NCI-H1694 treated with DMSO at 0.1 percent for 48 hours (cell line): ENCODE results near the gene ABO.
"Not testable (repeated sequence)": the region's sequence is repeated elsewhere in the genome, so short reads cannot be mapped to it uniquely, and the experiment has no call there.

Source experiments
- DNase-seq: peaks from one replicate; lab custom pipeline; 2025; lab: John Stamatoyannopoulos, UW

ABO gene

DNA sequence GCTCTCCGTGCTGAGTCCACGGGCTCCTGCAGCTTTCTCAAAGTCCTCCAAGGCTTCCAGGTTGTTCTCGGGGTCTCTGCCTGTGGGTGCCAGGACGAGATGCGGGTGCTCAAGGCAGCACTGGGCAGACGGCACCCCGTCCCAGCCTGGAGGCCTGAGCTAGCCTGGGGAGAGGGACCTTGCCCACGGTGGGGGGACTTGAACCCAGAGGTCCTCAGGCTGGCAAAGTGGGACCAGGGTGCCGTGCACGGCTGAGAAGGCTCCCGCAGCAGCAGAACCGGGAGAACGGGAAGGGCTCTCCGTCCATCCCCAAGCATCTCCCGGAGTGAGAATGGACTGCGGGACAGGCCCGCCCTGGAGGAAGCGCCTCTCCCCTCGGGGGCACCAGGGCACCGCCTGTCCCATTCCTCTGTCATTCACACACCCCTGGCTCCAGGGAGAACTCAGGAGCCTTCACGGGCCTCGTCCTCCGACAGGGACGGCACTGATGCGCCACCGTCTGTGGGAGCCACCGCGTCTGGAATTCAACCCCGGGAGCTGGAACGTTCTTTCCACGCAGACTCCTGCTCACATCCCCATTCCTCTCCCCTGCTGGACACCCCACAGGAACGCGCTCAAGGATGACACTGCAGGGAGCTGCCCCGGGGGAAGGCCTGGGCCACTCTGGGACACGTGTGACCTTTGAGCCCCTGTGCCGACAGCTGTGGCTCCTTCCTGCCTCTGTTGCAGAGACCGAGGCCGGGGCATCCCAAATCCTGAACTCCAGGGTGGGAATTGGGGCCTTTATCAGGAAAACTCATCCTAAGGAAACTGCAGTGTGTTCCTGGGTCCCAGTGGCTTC, 49.6 kb downstream of the ABO start:
- no peak for DNase-seq

GRCh38 chr9:133224762-133225161, 50.2 kb downstream of the ABO start:
- DNase-seq: no peak

DNA sequence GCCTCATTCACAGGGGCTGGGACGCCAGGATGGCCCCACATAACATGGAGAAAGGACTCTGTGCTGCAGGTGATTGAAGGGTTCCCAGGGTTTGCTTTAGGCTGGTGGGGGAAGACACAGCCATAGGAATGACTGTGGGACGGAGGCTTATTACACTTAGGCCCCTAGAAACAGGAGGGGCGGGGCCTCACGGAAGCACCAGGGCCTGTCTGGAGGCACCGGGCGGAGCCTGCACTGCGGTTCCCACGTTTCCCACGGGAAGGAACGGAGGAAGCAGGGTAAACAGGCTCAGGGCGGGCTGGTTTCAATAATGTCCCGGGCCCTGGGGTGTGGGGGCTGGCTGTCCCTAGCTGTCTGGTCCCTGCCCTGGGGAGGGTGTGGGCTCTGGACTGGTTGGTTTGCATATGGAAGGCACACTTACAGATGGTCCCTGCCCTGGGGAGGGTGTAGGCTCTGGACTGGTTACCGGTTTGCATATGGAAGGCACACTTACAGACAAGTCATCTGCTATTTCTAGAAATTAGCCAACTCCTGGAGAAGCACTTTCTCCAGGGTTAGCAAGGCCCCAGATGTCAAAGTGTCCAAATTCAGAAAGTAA, 51.7 kb downstream of the ABO start:
- not testable (repeated sequence) for DNase-seq

GRCh38 chr9:133221994-133222393, 53.0 kb downstream of the ABO start:
- DNase-seq: not testable (repeated sequence)

GRCh38 chr9:133221177-133221809, 53.7 kb downstream of the ABO start:
- no peak for DNase-seq

DNA sequence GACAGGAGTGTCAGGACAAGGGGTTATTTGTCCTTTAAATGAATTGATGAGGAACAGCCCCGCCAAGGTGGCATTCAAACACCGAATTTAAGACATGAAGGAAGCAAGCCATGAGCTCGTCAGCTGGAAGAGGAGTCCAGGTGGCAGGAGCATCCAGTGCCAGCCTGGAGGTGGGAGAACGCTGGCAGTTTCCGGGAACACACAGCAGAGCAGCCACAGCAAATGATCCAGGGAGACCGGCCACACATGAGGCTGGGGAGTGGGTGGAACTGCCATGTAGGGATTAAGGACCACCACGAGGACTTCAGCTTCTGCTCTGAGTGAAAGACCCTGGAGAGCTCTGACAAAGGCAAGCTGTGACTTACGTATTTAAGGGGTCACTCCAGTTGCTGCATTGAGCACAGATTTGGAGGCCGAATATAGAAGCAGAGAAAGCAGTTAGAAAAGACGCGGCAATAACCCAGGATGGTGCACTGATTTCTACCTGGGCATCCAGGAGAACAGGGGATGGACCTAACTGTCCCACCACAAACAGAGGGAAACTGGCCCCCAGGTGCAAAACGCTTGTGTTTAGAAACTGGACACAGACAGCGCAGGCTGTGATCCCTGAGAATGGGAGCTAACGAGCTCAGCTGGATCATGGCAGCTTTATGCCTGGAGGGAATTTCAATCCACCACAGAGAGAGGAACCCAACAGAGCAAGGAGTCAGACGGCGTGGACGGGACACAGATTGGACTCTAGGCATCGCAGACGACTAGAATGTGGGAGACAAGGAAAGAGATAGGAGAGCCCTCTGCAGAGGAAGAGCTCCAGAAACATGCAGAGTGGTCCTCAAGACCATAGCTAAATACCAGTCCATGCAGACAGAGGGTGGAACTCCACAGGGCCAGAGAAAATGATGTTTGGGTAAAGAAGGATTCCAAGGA, 56.7 kb downstream of the ABO start:
- DNase-seq: not testable (repeated sequence)

DNA sequence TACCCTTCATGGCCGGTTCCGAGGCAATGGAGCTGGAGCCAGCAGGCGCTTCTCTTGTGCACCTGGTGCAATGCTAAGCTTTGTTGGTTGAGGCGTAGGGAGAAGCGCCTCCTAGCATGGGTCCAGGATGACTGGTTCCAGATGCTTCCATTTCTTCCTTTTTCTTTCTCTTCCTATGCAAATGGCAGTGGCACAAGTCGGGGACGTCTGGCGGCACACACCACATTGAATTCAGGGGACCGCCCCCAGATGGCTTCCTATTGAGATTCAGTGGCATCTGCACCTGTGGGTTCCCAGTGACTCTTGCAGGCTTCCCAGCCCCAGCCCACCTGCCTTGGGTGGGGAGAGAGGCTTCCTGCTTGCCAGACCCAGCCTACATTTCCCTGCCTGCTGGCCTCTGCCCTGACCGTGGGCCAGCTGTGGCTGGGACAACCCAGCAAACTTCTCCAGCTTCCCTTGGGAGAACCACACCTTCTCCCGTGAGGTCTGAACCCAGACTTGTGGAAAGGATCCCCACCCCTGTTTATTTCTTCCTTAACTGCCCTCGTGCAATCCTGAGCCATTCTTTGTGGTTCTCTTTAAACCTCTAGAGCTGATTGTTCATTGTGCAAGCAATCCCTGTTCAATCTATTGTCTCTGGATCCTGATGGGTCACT, 57.5 kb downstream of the ABO start:
- not testable (repeated sequence) for DNase-seq

- DNase-seq: not testable (repeated sequence)
Observed at GRCh38 chr9:133214276-133214675, 60.7 kb downstream of the ABO start.

GRCh38 chr9:133210609-133211008, 64.4 kb downstream of the ABO start:
- no peak for DNase-seq

- no peak for DNase-seq
Observed at GRCh38 chr9:133210202-133210532, 64.8 kb downstream of the ABO start.

DNA sequence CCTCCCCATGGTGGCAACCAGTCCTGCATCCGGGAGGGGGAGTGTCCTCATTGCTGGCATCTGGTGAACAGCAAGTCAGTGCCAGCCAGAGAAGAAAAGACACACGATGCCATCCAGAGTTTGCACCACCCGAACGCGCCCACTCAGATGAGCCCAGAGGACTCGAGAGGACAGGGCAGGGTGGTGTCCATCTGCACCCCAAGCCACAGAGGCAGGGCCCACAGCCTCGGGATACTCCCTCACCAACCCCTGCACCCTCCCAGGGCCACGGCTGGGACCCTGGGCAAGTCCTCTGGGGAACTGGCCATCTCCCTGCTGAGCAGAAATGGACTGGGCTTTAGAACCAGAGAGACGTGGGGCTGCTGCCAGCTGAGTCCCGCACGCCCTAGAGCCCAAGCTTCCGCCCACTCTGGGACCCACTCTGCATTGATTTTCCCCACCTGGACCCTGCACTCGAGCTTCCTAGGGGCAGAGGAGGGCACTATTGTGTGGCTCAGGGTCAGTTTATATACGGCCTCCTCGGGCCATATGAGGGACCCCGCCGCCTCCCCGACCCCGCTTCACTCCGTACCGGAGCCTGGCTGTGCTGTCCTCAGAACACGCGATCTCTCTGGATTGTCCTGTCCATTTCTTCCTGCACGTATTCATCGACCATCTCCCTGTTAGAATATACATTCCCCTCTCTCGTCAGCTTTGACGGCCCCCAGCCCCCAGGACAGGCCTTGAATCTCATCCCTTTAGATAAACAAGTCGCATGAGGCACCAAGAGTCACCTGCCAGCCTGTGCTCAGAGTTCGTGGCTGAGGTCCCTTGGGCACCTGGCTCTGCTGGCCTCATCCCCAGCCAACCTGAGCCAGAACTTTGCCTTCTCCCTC, 65.4 kb downstream of the ABO start:
- DNase-seq: not testable (repeated sequence)

- not testable (repeated sequence) for DNase-seq
Observed at GRCh38 chr9:133208880-133209300, 66.1 kb downstream of the ABO start, which contains the start of gene OBP2B. Gene OBP2B (minus strand): TSS chr9:133209250. CDS start chr9:133209199, 51 bp downstream.

- not testable (repeated sequence) for DNase-seq
Observed at GRCh38 chr9:133208171-133208879, 66.7 kb downstream of the ABO start.

DNA sequence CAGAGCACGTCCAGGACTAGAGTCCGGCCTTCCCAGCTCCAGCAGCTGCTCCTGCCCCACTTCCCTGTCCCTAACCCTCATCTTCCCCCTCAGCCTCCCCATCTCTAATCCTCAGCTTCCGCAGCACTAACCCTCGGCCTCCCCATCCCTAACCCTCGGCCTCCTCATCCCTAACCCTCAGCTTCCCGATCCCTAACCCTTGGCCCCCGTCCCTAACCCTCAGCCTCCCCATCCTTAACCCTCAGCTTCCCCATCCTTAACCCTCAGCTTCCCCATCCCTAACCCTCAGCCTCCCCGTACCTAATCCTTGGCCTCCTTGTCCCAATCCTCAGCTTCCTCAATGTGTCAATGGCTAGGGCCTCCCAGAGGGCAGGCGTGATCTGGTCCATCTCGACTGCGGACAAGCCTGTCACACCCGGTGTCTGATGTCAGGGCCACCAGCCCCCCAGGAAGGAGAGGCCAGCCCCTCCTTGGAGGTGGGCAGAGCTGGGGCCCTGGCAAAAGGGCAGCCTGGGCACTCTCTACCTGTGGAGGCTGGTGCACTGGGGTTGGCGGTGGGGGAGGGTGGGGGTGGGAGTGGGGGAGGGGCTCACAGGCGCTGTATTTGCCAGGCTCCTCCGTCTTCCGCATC, 67.3 kb downstream of the ABO start:
- DNase-seq: no peak

GRCh38 chr9:133207021-133207531, 67.9 kb downstream of the ABO start:
- no peak for DNase-seq

DNA sequence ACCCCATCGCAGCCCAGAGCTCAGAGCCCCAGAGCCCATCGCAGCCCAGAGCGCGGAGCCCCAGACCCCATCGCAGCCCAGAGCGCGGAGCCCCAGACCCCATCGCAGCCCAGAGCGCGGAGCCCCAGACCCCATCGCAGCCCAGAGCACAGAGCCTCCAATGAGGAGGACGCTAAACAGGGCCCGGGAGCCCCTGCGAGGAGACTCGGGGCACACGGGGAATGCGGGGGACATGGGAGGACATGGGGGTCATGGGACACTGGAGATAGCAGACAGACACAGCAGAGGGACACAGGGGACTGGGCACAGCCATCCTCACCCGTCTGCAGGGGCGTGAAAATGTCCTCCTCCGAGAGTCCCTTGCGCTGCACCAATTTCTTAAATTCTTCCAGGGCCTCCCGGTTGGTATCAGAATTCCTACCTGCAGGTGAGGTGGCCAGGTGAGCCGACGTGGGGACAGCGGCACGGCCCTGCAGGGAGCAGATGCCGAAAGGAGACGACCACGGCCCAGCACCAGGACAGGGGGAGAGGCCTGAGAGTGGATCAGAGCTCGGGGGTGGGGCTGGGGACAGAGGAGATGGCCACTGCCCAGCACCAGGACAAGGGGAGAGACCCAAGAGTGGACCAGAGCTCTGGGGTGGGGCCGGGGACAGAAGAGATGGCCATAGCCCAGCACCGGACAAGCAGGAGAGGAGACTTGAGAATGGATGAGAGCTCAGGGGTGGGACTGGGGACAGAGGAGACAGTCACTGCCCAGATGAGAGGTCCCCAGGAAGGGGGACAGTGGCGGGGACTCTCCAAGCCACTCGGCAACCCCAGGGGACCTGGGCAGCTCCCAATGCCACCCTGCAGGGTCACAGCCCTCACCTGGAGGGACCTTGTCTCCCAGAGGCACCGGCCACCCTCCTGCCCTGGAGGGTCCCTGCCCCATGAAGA, 68.7 kb downstream of the ABO start:
- DNase-seq: no peak

GRCh38 chr9:133205481-133205887, 69.5 kb downstream of the ABO start:
- DNase-seq: not testable (repeated sequence)
